HEK293 (cell line): ENCODE results near the gene KAT2B.
A peak's percentile ranks its signal among the peaks of the same experiment; 100 is the strongest.

ENCODE experiments used
- CTCF ChIA-PET: fragments of 350-600 bp; formaldehyde crosslinking; extraction: SDS; loops from one replicate; lab custom pipeline; 2021; ENCODE audit warnings: antibody characterized with exemption; lab: Yijun Ruan, JAX
- POLR2A ChIA-PET: fragments of 300-600 bp; formaldehyde crosslinking; extraction: SDS; loops from one replicate; lab custom pipeline; 2020; ENCODE audit warnings: antibody characterized with exemption, inconsistent platforms; lab: Yijun Ruan, JAX
- H3K27ac ChIP-seq: fragments of 200-500 bp; sonication (Bioruptor generic); 2 replicates; pipeline ENCODE4 v1.5.1; 2014; ENCODE audit warnings: low read depth, low read length, control low read depth, inconsistent platforms; ENCODE audit errors: extremely low read depth
- H3K36me3 ChIP-seq, 2 experiments: fragments of 200-500 bp in 1 of 2; sonication (Bioruptor generic) in 1 of 2; 1 replicate in 1 of 2; 2 replicates in 1 of 2; pipeline ENCODE4 v1.5.1; 2014 to 2017; ENCODE audit warnings: inconsistent platforms in 2 of 2, low read length in 2 of 2; ENCODE audit not compliant: control insufficient read depth in 2 of 2, insufficient read depth in 1 of 2
- H3K4me1 ChIP-seq: fragments of 200-500 bp; sonication (Bioruptor generic); 2 replicates; pipeline ENCODE4 v1.5.1; 2014; ENCODE audit warnings: mild to moderate bottlenecking, low read length, inconsistent platforms; ENCODE audit not compliant: control insufficient read depth, insufficient read depth
- H3K4me3 ChIP-seq: 2 replicates; pipeline ENCODE4 v1.5.1; 2011; ENCODE audit warnings: low read depth, mild to moderate bottlenecking, control low read depth, low read length, moderate library complexity
- H3K9me3 ChIP-seq: fragments of 200-500 bp; sonication (Bioruptor generic); 2 replicates; pipeline ENCODE4 v1.5.1; 2014; ENCODE audit warnings: low read depth, low read length, inconsistent platforms; ENCODE audit not compliant: control insufficient read depth, insufficient read depth
- CTCF ChIP-seq: fragments of 450-650 bp; formaldehyde crosslinking; IDR thresholded peaks from 2 replicates; pipeline ENCODE4 v1.5.1; 2016; ENCODE audit warnings: missing biosample characterization, missing genetic modification characterization
- MZF1 ChIP-seq: fragments of 450-650 bp; formaldehyde crosslinking; IDR thresholded peaks from 2 replicates; pipeline ENCODE4 v1.5.1; 2017; ENCODE audit warnings: missing biosample characterization, missing genetic modification characterization, borderline replicate concordance
- RBAK ChIP-seq: fragments of 450-650 bp; formaldehyde crosslinking; IDR thresholded peaks from 2 replicates; pipeline ENCODE4 v1.5.1; 2016; ENCODE audit warnings: missing biosample characterization, missing genetic modification characterization
- SETDB1 ChIP-seq: IDR thresholded peaks from one replicate; pipeline ENCODE4 v1.6.1; 2017; ENCODE audit warnings: mild to moderate bottlenecking, low read length, moderate library complexity, mixed read lengths; ENCODE audit not compliant: insufficient read length
- SP3 ChIP-seq: fragments of 450-650 bp; formaldehyde crosslinking; IDR thresholded peaks from 2 replicates; pipeline ENCODE4 v1.5.1; 2016; ENCODE audit warnings: missing biosample characterization, missing genetic modification characterization
- ZBTB44 ChIP-seq: fragments of 450-650 bp; IDR thresholded peaks from 2 replicates; pipeline ENCODE4 v1.5.1; 2018; ENCODE audit warnings: missing biosample characterization, mild to moderate bottlenecking, missing genetic modification characterization
- ZBTB6 ChIP-seq: fragments of 450-650 bp; formaldehyde crosslinking; IDR thresholded peaks from 2 replicates; pipeline ENCODE4 v1.5.1; 2017; ENCODE audit warnings: missing biosample characterization, missing genetic modification characterization
- ZFHX2 ChIP-seq: fragments of 450-650 bp; formaldehyde crosslinking; conservative IDR thresholded peaks from 2 replicates; pipeline ENCODE4 v1.5.1; 2016; ENCODE audit warnings: missing biosample characterization, missing genetic modification characterization
- ZFP37 ChIP-seq: fragments of 450-650 bp; formaldehyde crosslinking; IDR thresholded peaks from 2 replicates; pipeline ENCODE4 v1.5.1; 2016; ENCODE audit warnings: missing biosample characterization, missing genetic modification characterization
- ZNF114 ChIP-seq: fragments of 450-650 bp; formaldehyde crosslinking; IDR thresholded peaks from 2 replicates; pipeline ENCODE4 v1.5.0; 2017; ENCODE audit warnings: missing biosample characterization, missing genetic modification characterization
- ZNF146 ChIP-seq: fragments of 450-650 bp; formaldehyde crosslinking; IDR thresholded peaks from 2 replicates; pipeline ENCODE4 v1.5.1; 2016; ENCODE audit warnings: missing biosample characterization, missing genetic modification characterization
- ZNF16 ChIP-seq: fragments of 450-650 bp; formaldehyde crosslinking; IDR thresholded peaks from 2 replicates; pipeline ENCODE4 v1.5.1; 2016; ENCODE audit warnings: low read depth, missing biosample characterization, missing genetic modification characterization
- ZNF19 ChIP-seq: fragments of 450-650 bp; formaldehyde crosslinking; IDR thresholded peaks from 2 replicates; pipeline ENCODE4; 2016; ENCODE audit warnings: missing biosample characterization, missing genetic modification characterization, low read depth
- ZNF341 ChIP-seq: fragments of 450-650 bp; formaldehyde crosslinking; IDR thresholded peaks from 2 replicates; pipeline ENCODE4; 2016; ENCODE audit warnings: low read depth, missing biosample characterization, missing genetic modification characterization
- ZNF350 ChIP-seq: fragments of 450-650 bp; formaldehyde crosslinking; IDR thresholded peaks from 2 replicates; pipeline ENCODE4 v1.5.0; 2017; ENCODE audit warnings: missing biosample characterization, mild to moderate bottlenecking, missing genetic modification characterization
- ZNF449 ChIP-seq: fragments of 450-650 bp; formaldehyde crosslinking; IDR thresholded peaks from 2 replicates; pipeline ENCODE4 v1.5.1; 2017; ENCODE audit warnings: missing biosample characterization, mild to moderate bottlenecking, missing genetic modification characterization, moderate library complexity
- ZNF521 ChIP-seq: fragments of 450-650 bp; formaldehyde crosslinking; IDR thresholded peaks from 2 replicates; pipeline ENCODE4 v1.5.1; 2017; ENCODE audit warnings: missing biosample characterization, mild to moderate bottlenecking, missing genetic modification characterization
- ZNF530 ChIP-seq: fragments of 450-650 bp; formaldehyde crosslinking; IDR thresholded peaks from 2 replicates; pipeline ENCODE4 v1.5.1; 2016; ENCODE audit warnings: low read depth, missing biosample characterization, missing genetic modification characterization
- ZNF626 ChIP-seq: fragments of 450-650 bp; sonication (Bioruptor Pico); formaldehyde crosslinking; IDR thresholded peaks from 2 replicates; pipeline ENCODE4 v1.5.1; 2018; ENCODE audit warnings: missing biosample characterization, missing genetic modification characterization, inconsistent platforms
- ZNF654 ChIP-seq: fragments of 450-650 bp; formaldehyde crosslinking; IDR thresholded peaks from 2 replicates; pipeline ENCODE4 v1.5.1; 2016; ENCODE audit warnings: low read depth, missing biosample characterization, missing genetic modification characterization
- ZNF660 ChIP-seq: fragments of 450-650 bp; IDR thresholded peaks from 2 replicates; pipeline ENCODE4 v1.5.1; 2018; ENCODE audit warnings: missing biosample characterization, mild to moderate bottlenecking, missing genetic modification characterization

Gene KAT2B

GRCh38 chr3:19994796-19995195 is 45.5 kb upstream of the KAT2B start:
- H3K36me3 ChIP-seq: no peaks in the 10 kb centered on the region
- POLR2A ChIA-PET: no interaction called here
- CTCF ChIA-PET: no interaction called here

GRCh38 chr3:19997502-19997901 is 42.7 kb upstream of the KAT2B start:
- no peaks in the 10 kb centered on the region for H3K4me1 ChIP-seq
- no peak for TF ChIP-seq CTCF (tag by site-specific recombination)
- TF ChIP-seq ZNF146 (tag by site-specific recombination): peak; percentile 91
- no peak for TF ChIP-seq ZBTB6 (tag by site-specific recombination)
- no peak for TF ChIP-seq ZNF341 (tag by site-specific recombination)
- no peak for TF ChIP-seq ZFP37 (tag by site-specific recombination)
- no peaks in the 10 kb centered on the region for H3K9me3 ChIP-seq
- ChIA-PET CTCF (no interaction called here), POLR2A (no interaction called here)
- no peak overlapping the region for H3K4me3 ChIP-seq
- no peaks in the 10 kb centered on the region for H3K36me3 ChIP-seq
- H3K27ac ChIP-seq: no peak overlapping the region

More at GRCh38 chr3:19994796-19995195, 45.5 kb upstream of the KAT2B start:
- TF ChIP-seq ZNF521: no peak
- no peak for TF ChIP-seq ZNF16 (tag by site-specific recombination)
- no peak for TF ChIP-seq ZNF530
- TF ChIP-seq RBAK (tag by site-specific recombination): no peak
- TF ChIP-seq ZBTB44: no peak
- no peak for TF ChIP-seq SP3 (tag by site-specific recombination)
- TF ChIP-seq ZNF660 (tag by site-specific recombination): no peak
- no peak for TF ChIP-seq ZFHX2
- no peak for TF ChIP-seq SETDB1
- no peak for TF ChIP-seq ZNF449 (tag by site-specific recombination)
- TF ChIP-seq ZNF19: no peak
- no peak for TF ChIP-seq MZF1 (tag by site-specific recombination)
- TF ChIP-seq ZNF654: no peak
- TF ChIP-seq ZNF114 (tag by site-specific recombination): no peak
- no peak for TF ChIP-seq ZNF350
- no peak for TF ChIP-seq ZNF626 (tag by site-specific recombination)
- Histone ChIP-seq H3K27ac (no peak overlapping the region), H3K4me3 (no peak overlapping the region), H3K9me3 (no peaks in the 10 kb centered on the region), H3K4me1 (no peaks in the 10 kb centered on the region)
